CD4-positive, alpha-beta T cell treated with Interleukin-4 for 4 hours (primary cell): ENCODE measurements around the gene TSHZ2.

Experiments used
- DNase-seq: peaks from one replicate; pipeline ENCODE4 v3.0.0-alpha.2; 2020

Gene TSHZ2

GRCh38 chr20:53260591-53260990, 288.4 kb downstream of the TSHZ2 start:
- DNase-seq: no peak

- no peak for DNase-seq
Observed at GRCh38 chr20:53262365-53262764, 290.2 kb downstream of the TSHZ2 start.

- DNase-seq: no peak
Observed at GRCh38 chr20:53263554-53264438, 291.6 kb downstream of the TSHZ2 start.

GRCh38 chr20:53264604-53265003, 292.4 kb downstream of the TSHZ2 start:
- no peak for DNase-seq

GRCh38 chr20:53265304-53265875, 293.2 kb downstream of the TSHZ2 start:
- no peak for DNase-seq

GRCh38 chr20:53269380-53269779, 297.2 kb downstream of the TSHZ2 start:
- no peak for DNase-seq

- no peak for DNase-seq
Observed at GRCh38 chr20:53270792-53271375, 298.7 kb downstream of the TSHZ2 start.

GRCh38 chr20:53274365-53274764, 302.2 kb downstream of the TSHZ2 start:
- DNase-seq: no peak

GRCh38 chr20:53274807-53275206, 302.6 kb downstream of the TSHZ2 start:
- DNase-seq: no peak

- DNase-seq: no peak
Observed at GRCh38 chr20:53276143-53276542, 304.0 kb downstream of the TSHZ2 start.

- no peak for DNase-seq
Observed at GRCh38 chr20:53278555-53278954, 306.4 kb downstream of the TSHZ2 start.

- DNase-seq: no peak
Observed at GRCh38 chr20:53279735-53280134, 307.6 kb downstream of the TSHZ2 start.

GRCh38 chr20:53281557-53282117, 309.5 kb downstream of the TSHZ2 start:
- DNase-seq: no peak

- no peak for DNase-seq
Observed at GRCh38 chr20:53282217-53282955, 310.2 kb downstream of the TSHZ2 start.

GRCh38 chr20:53283011-53283410, 310.9 kb downstream of the TSHZ2 start:
- no peak for DNase-seq

- no peak for DNase-seq
Observed at GRCh38 chr20:53283597-53283996, 311.4 kb downstream of the TSHZ2 start.

GRCh38 chr20:53284256-53284655, 312.1 kb downstream of the TSHZ2 start:
- DNase-seq: no peak

- DNase-seq: no peak
Observed at GRCh38 chr20:53284696-53285095, 312.5 kb downstream of the TSHZ2 start.

- no peak for DNase-seq
Observed at GRCh38 chr20:53287357-53288042, 315.3 kb downstream of the TSHZ2 start.

GRCh38 chr20:53291548-53291947, 319.4 kb downstream of the TSHZ2 start:
- DNase-seq: no peak

GRCh38 chr20:53292347-53292746, 320.2 kb downstream of the TSHZ2 start:
- no peak for DNase-seq

- no peak for DNase-seq
Observed at GRCh38 chr20:53294804-53295203, 322.6 kb downstream of the TSHZ2 start.
